Mucosa of stomach (tissue), 1 donor: Measurements from ENCODE around the gene SLC22A23.

ENCODE experiments used
- H3K27me3 ChIP-seq: one replicate; pipeline ENCODE4 v1.7.0; 2013; ENCODE audit warnings: mild to moderate bottlenecking, low read length; ENCODE audit not compliant: control insufficient read depth, insufficient read depth
- H3K36me3 ChIP-seq: one replicate; pipeline ENCODE4 v1.7.0; 2013; ENCODE audit warnings: low read length; ENCODE audit not compliant: control insufficient read depth, insufficient read depth
- H3K4me1 ChIP-seq: one replicate; pipeline ENCODE4 v1.7.0; 2013; ENCODE audit warnings: mild to moderate bottlenecking, low read length; ENCODE audit not compliant: control insufficient read depth, insufficient read depth
- H3K4me3 ChIP-seq: one replicate; pipeline ENCODE4 v1.7.0; 2013; ENCODE audit warnings: low read length
- H3K9ac ChIP-seq: one replicate; pipeline ENCODE4 v1.7.0; 2013; ENCODE audit warnings: mild to moderate bottlenecking, low read length, moderate library complexity
- H3K9me3 ChIP-seq: one replicate; pipeline ENCODE4 v1.7.0; 2013; ENCODE audit warnings: mild to moderate bottlenecking, low read length, moderate library complexity; ENCODE audit not compliant: control insufficient read depth
- donor health status: Pancreatic carcinoma.

SLC22A23 gene

DNA sequence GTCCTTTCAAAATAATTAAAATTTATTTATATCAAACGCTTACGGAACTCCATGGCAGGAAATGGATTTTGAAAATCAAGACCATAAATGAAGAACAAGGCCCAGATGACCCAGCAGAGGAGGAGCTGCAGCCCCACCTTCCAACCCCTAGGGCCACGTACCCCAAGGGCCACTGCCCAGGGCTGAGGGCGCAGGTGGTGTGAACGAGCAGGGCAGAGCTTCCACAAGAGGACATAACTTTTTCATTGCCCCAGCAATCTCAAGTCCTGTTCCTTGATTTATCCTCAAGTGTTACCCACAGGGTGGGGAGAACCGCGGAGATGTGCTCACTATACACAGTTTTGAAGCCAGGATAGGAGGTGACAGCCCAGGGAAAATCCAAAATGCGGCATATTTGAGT is 155.3 kb downstream of the SLC22A23 start:
- Histone ChIP-seq H3K27me3 (no peaks in the 10 kb centered on the region), H3K9me3 (no peaks in the 10 kb centered on the region), H3K9ac (no peak overlapping the region), H3K4me1 (no peaks in the 10 kb centered on the region), H3K36me3 (peaks cover 2% of the 10 kb centered on the region), H3K4me3 (no peak overlapping the region)

DNA sequence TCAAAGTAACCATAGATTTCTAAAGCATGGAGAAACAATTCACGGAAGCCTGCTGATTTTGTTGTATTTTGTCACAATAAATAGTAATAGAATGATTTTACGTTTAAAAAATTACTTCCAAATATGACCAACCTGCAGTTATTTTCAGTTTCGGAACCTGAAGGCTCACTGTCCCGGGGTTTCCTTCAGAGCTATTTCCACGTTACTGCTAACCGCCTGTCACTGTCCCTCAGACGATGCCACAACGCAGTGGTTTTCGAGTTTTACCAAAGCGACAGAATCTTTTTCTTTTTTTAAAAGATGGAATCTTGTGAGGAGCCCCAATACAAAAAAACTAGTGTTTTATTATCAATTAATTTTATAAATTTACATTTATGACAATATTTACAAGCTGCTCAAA is 157.6 kb downstream of the SLC22A23 start:
- Histone ChIP-seq H3K9ac (no peak overlapping the region), H3K4me3 (no peak overlapping the region), H3K4me1 (no peaks in the 10 kb centered on the region), H3K36me3 (peaks cover 7% of the 10 kb centered on the region), H3K9me3 (no peaks in the 10 kb centered on the region), H3K27me3 (no peaks in the 10 kb centered on the region)

DNA sequence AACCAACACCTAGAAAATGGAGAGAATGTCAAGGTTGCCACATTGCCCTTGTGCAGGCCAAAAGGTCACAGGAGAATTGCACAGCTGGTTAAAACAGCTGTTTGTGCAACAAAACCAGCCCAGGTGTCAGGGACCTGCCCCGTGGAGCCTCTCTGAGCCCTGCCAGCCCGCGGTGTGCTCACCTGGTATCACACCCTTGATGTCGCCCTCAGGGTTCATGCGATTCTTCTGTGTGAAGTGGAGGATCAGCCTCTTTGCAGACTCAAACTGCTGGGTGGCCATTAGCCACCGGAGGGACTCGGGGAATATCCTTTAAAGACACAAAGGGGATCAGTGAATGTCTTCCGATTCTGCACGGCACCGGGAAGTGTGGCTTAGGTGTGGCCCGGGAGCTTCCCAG is 158.9 kb downstream of the SLC22A23 start:
- Histone ChIP-seq H3K9ac (no peak overlapping the region), H3K4me3 (no peak overlapping the region), H3K9me3 (no peaks in the 10 kb centered on the region), H3K36me3 (peaks cover 7% of the 10 kb centered on the region), H3K27me3 (no peaks in the 10 kb centered on the region), H3K4me1 (no peaks in the 10 kb centered on the region)

GRCh38 chr6:3297006-3297405 is 159.8 kb downstream of the SLC22A23 start:
- no peak overlapping the region for H3K4me3 ChIP-seq
- no peaks in the 10 kb centered on the region for H3K27me3 ChIP-seq
- peaks cover 7% of the 10 kb centered on the region for H3K36me3 ChIP-seq

GRCh38 chr6:3296537-3296936 is 160.3 kb downstream of the SLC22A23 start:
- no peaks in the 10 kb centered on the region for H3K4me1 ChIP-seq
- H3K4me3 ChIP-seq, result no peak overlapping the region
- peaks cover 7% of the 10 kb centered on the region for H3K36me3 ChIP-seq
- H3K9ac ChIP-seq, result no peak overlapping the region
- no peaks in the 10 kb centered on the region for H3K27me3 ChIP-seq
- no peaks in the 10 kb centered on the region for H3K9me3 ChIP-seq

More at GRCh38 chr6:3297006-3297405, 159.8 kb downstream of the SLC22A23 start:
- Histone ChIP-seq H3K9me3 (no peaks in the 10 kb centered on the region), H3K4me1 (no peaks in the 10 kb centered on the region), H3K9ac (no peak overlapping the region)

DNA sequence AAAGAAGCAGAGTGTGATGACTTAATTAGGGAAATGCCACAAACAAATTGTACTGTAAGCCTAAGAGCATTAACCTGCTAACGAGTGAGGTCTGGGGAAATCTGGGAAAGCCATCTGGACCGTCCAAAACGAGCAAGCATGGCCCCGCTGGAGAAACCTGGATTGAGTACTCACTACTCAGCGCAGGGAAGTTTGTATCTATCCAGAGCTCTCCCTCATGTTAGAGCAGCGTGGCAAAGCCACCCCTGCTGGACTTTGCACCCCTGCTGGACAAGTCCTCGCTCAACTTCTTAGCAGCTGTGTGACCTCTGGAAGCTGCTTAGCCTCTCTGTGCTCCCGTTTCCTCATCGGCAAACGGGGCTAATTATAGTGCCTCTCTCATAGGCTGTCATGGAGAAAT is 160.8 kb downstream of the SLC22A23 start:
- Histone ChIP-seq H3K9ac (no peak overlapping the region), H3K36me3 (peaks cover 7% of the 10 kb centered on the region), H3K27me3 (no peaks in the 10 kb centered on the region)

GRCh38 chr6:3294921-3295871 is 161.7 kb downstream of the SLC22A23 start:
- Histone ChIP-seq H3K27me3 (no peaks in the 10 kb centered on the region), H3K4me1 (no peaks in the 10 kb centered on the region), H3K9me3 (no peaks in the 10 kb centered on the region), H3K36me3 (peaks cover 11% of the 10 kb centered on the region), H3K9ac (no peak overlapping the region), H3K4me3 (no peak overlapping the region)

More for the DNA sequence above, 160.8 kb downstream of the SLC22A23 start:
- Histone ChIP-seq H3K4me3 (no peak overlapping the region), H3K9me3 (no peaks in the 10 kb centered on the region), H3K4me1 (no peaks in the 10 kb centered on the region)

DNA sequence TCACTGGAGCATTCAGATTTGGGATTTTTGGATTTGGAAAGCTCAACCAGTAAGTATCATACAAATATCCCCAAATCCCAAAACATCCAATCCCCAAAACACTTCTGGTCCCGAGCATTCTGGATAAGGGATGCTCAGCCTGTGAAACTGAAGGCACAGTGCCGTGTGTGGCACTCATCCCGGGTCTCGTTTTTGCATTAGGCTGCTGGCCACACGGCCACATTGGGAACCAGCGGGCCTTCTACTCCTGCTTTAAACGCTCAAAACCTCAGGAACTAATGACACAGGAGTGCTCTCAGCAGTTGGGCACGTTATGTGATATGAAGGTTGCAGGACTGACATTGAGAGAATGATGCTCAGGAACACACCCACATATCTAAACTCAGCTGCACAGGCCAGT is 162.5 kb downstream of the SLC22A23 start:
- H3K9me3 ChIP-seq, result no peaks in the 10 kb centered on the region
- no peaks in the 10 kb centered on the region for H3K27me3 ChIP-seq
- no peak overlapping the region for H3K4me3 ChIP-seq
- peaks cover 14% of the 10 kb centered on the region for H3K36me3 ChIP-seq
- H3K9ac ChIP-seq, result no peak overlapping the region
- H3K4me1 ChIP-seq, result no peaks in the 10 kb centered on the region

GRCh38 chr6:3293271-3294155 is 163.3 kb downstream of the SLC22A23 start:
- no peak overlapping the region for H3K4me3 ChIP-seq
- peaks cover 17% of the 10 kb centered on the region for H3K36me3 ChIP-seq
- no peak overlapping the region for H3K9ac ChIP-seq
- H3K4me1 ChIP-seq, result no peaks in the 10 kb centered on the region
- no peaks in the 10 kb centered on the region for H3K9me3 ChIP-seq
- H3K27me3 ChIP-seq, result no peaks in the 10 kb centered on the region

DNA sequence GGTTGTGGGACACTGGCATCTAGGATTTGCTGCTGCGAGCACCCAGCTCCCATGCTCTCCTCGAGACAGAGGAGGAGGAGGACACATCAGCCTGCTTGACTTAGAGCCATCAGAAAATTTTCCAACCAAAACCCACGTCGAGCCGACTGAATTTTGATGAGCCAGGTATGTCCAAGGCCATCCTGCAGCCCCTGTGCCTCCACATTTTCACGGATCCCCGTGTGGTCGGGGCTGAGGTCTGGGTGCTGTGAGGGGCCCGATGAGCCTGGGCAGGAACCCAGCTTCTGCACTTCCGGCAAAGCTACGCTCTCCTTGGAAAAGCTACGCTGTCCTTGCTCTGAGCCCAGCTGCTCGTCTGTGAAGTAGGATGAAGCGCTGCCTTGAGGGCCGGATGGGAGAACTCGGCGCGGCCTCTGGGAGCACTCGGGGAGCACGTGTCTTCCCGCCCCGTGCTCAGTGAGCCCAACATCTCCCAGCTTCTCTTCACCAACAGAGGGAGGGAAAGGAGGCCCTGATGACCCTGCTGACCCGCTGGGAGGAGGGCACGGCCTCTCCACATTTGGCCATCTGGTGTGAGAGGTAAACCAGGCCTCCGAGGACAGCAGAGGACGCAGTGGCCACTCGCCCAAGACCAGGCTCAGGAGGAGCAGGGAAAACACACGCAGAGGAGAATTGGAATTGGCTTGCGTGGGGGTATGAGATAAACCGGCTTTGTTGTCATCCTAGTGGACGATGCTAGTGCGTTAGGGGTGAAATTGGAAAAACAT is 164.2 kb downstream of the SLC22A23 start:
- no peaks in the 10 kb centered on the region for H3K27me3 ChIP-seq
- H3K4me1 ChIP-seq, result no peaks in the 10 kb centered on the region
- H3K36me3 ChIP-seq, result peaks cover 17% of the 10 kb centered on the region
- no peak overlapping the region for H3K9ac ChIP-seq
- H3K4me3 ChIP-seq, result no peak overlapping the region
- H3K9me3 ChIP-seq, result no peaks in the 10 kb centered on the region

DNA sequence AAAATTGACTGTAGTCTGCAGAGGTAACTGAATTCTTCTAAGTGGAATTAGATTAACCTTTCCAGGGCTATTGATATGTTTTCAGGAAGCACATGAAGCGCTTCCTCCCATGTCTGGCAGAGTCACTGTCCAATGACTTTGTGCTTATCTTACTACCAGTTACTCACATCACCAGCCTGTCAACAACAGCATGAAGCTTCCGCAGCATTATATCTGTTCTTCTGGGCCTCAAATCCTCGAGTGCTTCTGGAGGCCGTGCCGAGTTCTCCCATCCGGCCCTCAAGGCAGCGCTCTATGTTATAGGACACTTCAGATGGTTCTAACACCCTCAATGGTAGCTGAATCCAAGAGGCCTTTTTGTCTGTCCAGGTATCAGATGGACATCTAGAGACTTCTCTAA is 164.9 kb downstream of the SLC22A23 start:
- H3K4me3 ChIP-seq, result no peak overlapping the region
- no peaks in the 10 kb centered on the region for H3K4me1 ChIP-seq
- peaks cover 17% of the 10 kb centered on the region for H3K36me3 ChIP-seq
- no peaks in the 10 kb centered on the region for H3K9me3 ChIP-seq
- H3K27me3 ChIP-seq, result no peaks in the 10 kb centered on the region
- no peak overlapping the region for H3K9ac ChIP-seq
